ENCODE results near the gene C2.
"Not testable (repeated sequence)": the region's sequence is repeated elsewhere in the genome, so short reads cannot be mapped to it uniquely, and the experiment has no call there.

The C2 gene

DNA sequence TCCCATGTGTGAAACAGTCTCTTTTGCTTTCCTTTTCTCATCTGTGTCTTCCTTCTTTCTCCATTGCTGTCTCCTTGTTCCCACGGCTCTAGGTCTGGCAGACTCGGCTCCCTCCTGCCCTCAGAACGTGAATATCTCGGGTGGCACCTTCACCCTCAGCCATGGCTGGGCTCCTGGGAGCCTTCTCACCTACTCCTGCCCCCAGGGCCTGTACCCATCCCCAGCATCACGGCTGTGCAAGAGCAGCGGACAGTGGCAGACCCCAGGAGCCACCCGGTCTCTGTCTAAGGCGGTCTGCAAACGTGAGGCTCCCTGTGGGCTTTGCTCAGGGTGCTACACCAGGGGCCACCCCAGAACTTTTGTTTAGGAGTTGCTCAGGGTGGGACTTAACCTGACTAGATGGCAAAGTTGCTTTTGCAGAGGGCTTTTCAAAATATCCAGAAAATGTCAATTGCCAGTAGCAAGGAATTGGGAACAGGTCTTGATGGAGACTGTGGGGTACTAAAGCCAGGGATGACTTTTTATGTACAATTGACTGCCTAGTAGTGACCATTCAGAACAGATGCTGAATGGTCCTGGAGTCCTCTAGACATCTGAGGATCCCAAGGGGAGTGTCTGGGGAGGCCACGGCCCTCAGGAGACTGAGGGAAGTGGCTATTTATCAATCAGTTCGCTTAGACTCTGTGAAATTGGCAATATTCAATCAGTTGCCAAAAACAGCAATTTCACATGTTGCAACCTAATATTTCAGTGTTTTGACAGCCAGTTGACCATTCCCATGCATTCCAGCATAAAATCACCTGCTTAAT is 550 bp downstream of the C2 start:
- DNase-seq, result no peak

DNA sequence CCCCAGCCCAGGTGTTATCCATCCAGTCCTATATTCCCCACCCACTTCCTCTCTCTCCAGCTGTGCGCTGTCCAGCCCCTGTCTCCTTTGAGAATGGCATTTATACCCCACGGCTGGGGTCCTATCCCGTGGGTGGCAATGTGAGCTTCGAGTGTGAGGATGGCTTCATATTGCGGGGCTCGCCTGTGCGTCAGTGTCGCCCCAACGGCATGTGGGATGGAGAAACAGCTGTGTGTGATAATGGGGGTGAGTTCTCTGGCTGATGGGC is 1.1 kb downstream of the C2 start:
- DNase-seq, result no peak

DNA sequence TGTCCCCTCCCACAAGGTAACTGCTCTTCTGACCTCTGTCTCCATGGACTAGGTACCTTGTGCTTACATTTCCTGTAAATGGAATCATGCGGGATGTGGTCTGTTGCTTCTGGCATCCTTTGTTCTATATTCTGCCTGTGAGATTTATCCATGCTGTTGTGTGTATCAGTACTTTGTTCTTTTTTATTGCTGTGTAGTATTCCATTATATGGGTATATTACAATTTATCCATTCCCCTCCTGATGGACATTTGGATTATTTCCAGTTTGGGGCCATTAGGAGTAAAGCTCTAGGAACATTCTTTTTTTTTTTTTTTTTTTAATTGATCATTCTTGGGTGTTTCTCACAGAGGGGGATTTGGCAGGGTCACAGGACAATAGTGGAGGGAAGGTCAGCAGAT is 3.4 kb downstream of the C2 start:
- DNase-seq, result no peak

DNA sequence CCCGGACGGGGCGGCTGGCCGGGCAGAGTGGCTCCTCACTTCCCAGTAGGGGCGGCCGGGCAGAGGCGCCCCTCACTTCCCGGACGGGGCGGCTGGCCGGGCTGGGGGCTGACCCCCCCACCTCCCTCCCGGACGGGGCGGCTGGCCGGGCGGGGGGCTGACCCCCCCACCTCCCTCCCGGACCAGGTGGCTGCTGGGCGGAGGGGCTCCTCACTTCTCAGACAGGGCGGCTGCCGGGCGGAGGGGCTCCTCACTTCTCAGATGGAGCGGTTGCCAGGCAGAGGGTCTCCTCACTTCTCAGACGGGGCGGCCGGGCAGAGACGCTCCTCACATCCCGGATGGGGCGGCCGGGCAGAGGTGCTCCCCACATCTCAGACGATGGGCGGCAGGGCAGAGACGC is 4.6 kb downstream of the C2 start:
- not testable (repeated sequence) for DNase-seq

DNA sequence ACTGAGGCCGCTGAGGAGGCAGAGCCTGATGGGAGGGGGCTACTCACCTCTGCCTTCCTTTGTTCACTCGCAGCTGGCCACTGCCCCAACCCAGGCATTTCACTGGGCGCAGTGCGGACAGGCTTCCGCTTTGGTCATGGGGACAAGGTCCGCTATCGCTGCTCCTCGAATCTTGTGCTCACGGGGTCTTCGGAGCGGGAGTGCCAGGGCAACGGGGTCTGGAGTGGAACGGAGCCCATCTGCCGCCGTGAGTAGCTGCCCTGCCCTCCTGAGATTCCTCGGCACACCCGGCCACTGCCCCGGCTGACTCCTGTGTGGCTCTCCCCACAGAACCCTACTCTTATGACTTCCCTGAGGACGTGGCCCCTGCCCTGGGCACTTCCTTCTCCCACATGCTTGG is 6.0 kb downstream of the C2 start:
- no peak for DNase-seq

DNA sequence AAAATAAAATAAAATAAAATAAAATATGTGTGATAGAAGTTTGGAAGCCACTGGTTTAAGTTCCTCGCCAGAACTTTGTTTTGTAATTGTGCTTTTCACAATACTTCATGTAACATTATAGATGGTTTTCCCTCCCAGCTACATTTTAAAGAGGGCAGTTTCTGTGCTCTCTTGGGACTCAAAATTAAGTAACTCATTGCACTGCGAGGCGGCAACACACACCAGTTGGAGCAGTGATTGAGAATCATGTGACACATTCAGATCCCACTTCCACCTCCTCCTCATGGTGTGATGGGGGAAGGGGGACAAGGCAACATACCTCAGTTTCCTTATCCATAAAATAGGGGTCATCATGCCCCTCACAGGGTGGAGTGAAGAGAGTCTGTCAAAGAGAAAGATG is 7.5 kb downstream of the C2 start:
- DNase-seq, result no peak

DNA sequence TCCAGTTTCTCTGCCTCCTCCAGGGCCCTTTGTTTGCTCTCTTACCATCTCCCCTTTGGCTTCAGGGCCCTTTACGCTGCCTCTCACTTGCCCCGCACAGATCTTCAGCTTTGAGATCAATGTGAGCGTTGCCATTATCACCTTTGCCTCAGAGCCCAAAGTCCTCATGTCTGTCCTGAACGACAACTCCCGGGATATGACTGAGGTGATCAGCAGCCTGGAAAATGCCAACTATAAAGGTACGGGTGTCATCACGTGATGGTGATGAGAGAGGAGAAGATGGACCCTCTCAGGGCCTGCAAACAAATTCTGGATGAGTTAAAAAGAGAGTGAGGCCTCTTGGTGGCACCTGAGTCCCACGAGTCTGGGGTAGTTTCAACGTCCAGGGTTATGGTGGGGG is 8.3 kb downstream of the C2 start:
- no peak for DNase-seq

DNA sequence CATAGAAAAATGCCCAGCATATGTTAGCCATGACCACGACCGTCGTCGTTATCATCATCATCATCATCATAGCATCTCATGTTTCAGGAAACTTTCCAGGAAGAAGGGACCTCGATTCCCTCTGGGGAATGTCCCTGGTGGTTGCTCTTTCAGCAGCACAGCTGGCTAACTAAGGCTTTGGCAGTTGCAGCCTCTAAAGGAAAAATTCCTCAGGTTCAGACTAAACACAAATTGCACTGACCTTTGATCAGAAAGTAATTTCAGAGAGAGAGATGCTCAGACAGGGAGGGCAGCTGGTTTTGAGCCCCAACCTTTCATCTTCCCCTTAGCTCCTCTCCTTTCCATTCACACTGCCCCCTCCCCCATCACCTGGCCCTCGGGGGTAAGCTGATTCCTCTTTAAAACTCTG is 12.7 kb downstream of the C2 start:
- peak; percentile 29 for DNase-seq

DNA sequence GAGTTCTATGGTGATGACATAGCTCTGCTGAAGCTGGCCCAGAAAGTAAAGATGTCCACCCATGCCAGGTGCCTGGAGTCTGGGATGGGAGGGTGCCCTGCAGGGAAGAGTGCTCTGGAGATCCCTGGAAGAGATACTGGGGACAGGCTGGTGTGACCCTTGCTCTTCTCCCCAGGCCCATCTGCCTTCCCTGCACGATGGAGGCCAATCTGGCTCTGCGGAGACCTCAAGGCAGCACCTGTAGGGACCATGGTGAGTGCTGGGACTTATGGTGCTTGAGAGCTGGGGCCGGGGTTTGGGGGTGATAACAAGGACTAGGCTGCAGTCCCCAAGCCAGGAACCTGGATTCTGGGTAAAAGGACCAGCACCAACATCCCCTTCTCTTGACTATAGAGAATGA is 16.2 kb downstream of the C2 start:
- DNase-seq, result no peak

DNA sequence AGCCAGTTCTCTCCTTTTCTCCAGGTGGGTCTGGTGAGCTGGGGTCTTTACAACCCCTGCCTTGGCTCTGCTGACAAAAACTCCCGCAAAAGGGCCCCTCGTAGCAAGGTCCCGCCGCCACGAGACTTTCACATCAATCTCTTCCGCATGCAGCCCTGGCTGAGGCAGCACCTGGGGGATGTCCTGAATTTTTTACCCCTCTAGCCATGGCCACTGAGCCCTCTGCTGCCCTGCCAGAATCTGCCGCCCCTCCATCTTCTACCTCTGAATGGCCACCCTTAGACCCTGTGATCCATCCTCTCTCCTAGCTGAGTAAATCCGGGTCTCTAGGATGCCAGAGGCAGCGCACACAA is 17.6 kb downstream of the C2 start:
- DNase-seq, result no peak

DNA sequence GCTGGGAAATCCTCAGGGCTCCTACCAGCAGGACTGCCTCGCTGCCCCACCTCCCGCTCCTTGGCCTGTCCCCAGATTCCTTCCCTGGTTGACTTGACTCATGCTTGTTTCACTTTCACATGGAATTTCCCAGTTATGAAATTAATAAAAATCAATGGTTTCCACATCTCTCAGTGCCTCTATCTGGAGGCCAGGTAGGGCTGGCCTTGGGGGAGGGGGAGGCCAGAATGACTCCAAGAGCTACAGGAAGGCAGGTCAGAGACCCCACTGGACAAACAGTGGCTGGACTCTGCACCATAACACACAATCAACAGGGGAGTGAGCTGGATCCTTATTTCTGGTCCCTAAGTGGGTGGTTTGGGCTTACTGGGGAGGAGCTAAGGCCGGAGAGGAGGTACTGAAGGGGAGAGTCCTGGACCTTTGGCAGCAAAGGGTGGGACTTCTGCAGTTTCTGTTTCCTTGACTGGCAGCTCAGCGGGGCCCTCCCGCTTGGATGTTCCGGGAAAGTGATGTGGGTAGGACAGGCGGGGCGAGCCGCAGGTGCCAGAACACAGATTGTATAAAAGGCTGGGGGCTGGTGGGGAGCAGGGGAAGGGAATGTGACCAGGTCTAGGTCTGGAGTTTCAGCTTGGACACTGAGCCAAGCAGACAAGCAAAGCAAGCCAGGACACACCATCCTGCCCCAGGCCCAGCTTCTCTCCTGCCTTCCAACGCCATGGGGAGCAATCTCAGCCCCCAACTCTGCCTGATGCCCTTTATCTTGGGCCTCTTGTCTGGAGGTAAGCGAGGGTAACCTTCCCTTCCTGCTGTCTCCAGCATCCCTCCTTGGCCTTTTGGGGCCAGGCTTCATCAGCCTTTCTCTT is 18.2 kb downstream of the C2 start, which contains the start of gene CFB:
Gene CFB (plus strand): TSS at position 589 of the 863 bp plus-strand sequence. CDS start 127 bp downstream, at position 716.
- DNase-seq, result no peak

DNA sequence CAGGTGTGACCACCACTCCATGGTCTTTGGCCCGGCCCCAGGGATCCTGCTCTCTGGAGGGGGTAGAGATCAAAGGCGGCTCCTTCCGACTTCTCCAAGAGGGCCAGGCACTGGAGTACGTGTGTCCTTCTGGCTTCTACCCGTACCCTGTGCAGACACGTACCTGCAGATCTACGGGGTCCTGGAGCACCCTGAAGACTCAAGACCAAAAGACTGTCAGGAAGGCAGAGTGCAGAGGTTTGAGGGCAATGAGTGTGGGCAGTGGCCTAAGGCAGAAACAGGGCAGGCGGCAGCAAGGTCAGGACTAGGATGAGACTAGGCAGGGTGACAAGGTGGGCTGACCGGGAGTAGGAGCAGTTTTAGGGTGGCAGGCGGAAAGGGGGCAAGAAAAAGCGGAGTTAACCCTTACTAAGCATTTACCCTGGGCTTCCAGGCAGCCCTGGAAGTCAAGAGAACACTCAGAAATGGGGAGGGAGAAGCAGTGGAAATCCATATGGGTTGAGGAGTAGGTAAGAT is 18.9 kb downstream of the C2 start:
- no peak for DNase-seq

DNA sequence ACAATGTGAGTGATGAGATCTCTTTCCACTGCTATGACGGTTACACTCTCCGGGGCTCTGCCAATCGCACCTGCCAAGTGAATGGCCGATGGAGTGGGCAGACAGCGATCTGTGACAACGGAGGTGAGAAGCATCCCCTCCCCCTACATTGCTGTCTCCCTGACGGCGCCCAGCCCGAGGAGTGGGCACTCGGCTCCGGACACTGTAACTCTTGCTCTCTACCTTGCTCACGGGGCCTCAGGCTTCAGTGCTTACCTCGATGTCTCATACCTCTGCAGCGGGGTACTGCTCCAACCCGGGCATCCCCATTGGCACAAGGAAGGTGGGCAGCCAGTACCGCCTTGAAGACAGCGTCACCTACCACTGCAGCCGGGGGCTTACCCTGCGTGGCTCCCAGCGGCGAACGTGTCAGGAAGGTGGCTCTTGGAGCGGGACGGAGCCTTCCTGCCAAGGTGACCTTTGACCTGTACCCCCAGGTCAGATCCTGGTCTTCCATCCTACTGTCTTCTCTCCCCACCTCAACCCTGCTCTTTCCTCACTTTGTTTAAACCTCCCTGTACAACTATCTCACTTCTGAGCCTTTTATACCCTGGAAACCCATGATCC is 19.7 kb downstream of the C2 start:
- no peak for DNase-seq

DNA sequence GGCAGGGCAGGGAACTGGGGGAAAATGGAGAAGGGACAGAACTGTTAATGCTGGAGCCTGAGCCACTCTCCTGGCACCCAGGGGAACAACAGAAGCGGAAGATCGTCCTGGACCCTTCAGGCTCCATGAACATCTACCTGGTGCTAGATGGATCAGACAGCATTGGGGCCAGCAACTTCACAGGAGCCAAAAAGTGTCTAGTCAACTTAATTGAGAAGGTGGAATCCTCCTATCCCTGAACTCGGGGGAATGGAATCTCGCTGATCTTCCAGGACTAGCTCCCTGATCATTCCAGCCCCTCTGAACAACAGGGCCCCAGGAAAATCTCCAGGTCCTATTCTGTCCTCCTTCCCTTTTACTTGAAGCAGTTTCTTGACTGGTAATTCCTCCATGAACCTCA is 20.3 kb downstream of the C2 start:
- no peak for DNase-seq

DNA sequence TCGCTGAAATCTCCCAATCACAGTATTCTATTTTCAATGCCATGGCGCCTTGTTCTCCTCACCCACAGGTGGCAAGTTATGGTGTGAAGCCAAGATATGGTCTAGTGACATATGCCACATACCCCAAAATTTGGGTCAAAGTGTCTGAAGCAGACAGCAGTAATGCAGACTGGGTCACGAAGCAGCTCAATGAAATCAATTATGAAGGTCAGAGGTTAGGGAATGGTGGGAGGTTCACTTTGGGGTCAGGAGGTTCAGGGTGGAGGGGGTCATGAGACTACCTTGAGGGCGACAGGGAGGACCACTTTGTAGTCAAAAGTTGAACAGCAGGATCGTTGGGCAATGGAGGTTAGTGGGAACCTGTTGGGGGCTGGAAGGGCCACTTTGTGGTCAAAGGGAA is 20.8 kb downstream of the C2 start:
- DNase-seq, result no peak

DNA sequence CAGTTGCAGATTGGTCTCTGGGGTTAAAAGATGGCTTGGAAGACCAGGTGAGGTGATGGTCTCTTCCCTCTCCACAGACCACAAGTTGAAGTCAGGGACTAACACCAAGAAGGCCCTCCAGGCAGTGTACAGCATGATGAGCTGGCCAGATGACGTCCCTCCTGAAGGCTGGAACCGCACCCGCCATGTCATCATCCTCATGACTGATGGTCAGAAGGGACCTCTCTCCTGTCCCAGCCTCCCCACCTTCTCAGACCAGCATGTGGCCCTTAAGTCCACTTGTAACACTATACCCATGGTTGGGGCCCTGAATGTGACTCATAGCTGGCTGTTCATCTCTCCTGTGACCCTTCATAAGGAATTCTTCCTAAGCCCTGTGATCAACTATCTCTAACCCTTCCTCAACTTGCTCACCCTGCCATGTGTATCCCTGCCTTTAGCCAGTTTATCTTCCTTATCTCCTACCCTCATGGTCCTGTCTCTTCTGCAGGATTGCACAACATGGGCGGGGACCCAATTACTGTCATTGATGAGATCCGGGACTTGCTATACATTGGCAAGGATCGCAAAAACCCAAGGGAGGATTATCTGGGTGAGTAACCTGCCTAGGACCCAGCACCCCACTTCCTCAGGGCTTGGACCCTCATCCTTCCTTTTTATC is 21.4 kb downstream of the C2 start:
- no peak for DNase-seq

DNA sequence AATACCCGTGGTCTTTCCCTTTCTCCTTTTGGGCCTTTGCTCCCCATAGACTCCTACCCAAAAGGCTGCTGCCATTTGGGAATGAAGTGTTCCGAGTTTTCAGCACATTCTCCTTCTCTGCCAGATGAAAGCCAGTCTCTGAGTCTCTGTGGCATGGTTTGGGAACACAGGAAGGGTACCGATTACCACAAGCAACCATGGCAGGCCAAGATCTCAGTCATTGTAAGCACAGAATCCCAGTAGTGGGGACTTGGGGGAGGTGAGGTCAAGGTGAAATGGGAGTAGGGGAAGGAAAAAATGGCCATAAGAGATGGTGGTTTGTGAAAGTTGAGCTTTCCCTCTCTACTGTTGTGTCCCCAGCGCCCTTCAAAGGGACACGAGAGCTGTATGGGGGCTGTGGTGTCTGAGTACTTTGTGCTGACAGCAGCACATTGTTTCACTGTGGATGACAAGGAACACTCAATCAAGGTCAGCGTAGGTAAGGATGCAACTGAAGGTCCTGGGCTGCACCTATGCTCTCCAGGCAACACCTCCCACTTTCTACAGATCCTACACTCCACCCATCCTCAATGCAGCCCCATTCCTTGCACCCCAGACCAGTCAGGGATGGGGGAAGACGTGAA is 22.5 kb downstream of the C2 start:
- DNase-seq, result no peak

DNA sequence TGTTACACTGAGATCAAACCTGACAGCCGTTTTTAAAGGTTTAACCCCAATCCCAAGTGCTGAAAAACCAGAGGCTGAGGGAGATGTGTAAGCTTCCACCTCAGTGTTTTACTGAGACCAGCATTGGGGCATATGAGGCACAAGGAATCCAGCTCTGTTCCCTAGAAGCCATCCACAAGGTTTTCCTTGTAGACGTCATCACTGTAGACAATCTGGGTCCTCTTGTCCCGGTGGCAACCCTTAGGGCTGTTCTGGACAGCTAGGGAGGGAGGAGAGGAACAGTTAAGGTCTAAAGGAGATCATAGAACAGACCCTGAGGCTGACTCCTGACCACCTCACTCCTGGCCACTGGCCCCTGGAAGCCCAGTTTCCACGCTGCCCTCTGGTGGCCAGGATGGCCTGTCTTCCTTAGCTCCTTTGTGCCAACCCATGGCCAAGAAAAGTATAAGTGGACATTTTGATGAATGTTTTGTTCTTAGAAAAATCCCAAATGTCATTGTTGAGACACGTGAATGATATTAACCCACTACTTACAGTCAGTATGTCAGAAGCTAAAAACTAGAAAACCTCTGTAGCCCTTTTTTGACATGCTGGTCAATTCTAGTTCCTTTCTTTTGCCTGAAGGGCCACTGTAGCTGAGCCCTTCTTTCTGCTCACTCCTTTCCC is 24.8 kb downstream of the C2 start:
- no peak for DNase-seq

DNA sequence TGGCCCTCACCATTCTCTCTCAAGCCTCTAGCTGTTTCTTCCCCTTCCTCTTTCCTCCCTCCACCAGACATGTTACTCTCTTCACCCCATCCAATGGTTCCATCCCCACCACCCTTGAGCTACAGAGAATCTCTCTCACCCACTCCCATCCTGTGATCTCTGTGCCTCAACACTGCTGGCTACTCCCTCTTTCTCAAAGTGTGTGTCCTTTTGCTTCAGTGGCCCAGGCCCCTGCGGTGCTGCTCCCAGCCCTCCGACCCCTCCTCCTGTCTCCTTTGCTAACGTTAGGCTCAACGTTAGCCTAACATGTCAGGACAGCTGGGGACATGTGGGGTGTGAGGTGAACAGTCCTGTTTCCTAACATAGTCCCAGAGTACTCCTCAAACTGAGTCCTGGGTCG is 25.4 kb downstream of the C2 start:
- DNase-seq, result no peak

DNA sequence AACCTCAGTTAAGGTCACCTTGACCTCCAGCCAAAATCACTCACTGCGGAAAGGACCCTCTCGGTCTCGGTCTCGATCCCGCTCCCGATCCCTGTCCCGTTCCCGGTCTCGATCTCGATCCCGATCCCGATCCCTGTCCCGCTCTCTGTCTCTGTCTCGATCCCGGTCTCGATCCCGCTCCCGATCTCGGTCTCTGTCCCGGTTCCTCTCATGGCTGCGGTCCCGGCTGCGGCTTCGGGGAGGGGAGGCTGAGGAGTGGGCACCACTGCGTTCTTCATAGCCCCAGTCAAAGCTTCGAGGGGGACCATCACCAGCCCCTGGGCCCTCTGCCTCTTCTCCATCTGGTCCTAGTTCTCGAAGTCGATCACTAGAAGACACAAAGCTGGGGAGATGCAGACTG is 27.0 kb downstream of the C2 start:
- DNase-seq, result no peak

DNA sequence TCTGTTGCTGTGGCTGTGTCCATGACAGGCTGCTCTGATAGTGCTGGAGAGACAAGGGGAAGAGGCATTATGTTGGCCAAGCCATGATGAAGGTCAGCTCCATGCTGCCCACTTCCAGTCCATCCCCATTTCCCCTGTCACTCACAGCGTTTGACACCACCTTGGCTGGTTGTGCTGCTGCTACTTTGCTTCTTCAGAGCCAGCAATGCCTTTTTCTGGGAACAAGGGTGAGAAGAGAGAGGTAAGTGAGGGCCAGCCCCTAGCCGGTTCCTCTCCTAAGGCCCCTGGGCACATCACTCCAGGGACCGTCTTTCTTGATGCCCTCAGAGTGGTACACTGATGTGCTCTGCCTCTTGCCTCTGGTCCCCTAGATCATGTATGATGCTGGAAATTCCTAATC is 29.3 kb downstream of the C2 start:
- no peak for DNase-seq

DNA sequence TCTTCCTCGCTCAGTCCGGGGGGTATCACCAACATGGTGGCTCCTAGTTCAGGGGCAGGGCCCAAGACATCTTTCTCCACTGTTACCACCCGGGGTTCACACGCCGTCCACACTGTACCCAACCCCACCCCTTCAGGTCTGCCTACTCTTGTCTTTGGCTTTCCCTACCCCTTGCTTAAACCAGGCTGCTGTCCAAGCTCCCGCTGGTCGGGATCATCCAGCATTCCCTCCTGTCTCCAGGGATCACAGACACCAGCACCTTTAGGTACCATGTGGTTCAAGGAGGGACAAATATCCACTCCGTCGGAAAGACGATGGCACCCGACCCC is 30.9 kb downstream of the C2 start:
- DNase-seq, result no peak
